Smooth muscle cell (in vitro differentiated cells): ENCODE measurements around the gene ANKRD33B. TPM values are rescaled to one million over a fixed set of nuclear protein-coding genes. Genes with fewer than 3 reads are reported as not detected.
"Not testable (repeated sequence)": the region's sequence is repeated elsewhere in the genome, so short reads cannot be mapped to it uniquely, and the experiment has no call there.

Experiments used
- DNase-seq: peaks from one replicate; lab custom pipeline; 2025; ENCODE audit not compliant: unreplicated experiment; lab: John Stamatoyannopoulos, UW
- H2AFZ ChIP-seq: fragments of 200-600 bp; sonication (generic); 2 replicates; pipeline ENCODE4 v1.6.0; 2016; ENCODE audit warnings: antibody characterized with exemption, low read depth, mild to moderate bottlenecking
- H3F3A ChIP-seq: fragments of 200-600 bp; sonication (generic); 2 replicates; pipeline ENCODE4 v1.6.0; 2017; ENCODE audit warnings: antibody characterized with exemption, low read depth
- H3K27ac ChIP-seq: fragments of 200-600 bp; sonication (generic); 2 replicates; pipeline ENCODE4 v1.5.1; 2016; ENCODE audit warnings: low read depth, mild to moderate bottlenecking
- H3K27me3 ChIP-seq: fragments of 200-600 bp; sonication (generic); 2 replicates; pipeline ENCODE4 v1.6.1; 2016; ENCODE audit warnings: low read depth, mild to moderate bottlenecking
- H3K36me3 ChIP-seq: fragments of 200-600 bp; sonication (generic); 2 replicates; pipeline ENCODE4 v1.5.1; 2016; ENCODE audit warnings: low read depth
- H3K4me1 ChIP-seq: fragments of 200-600 bp; sonication (generic); 2 replicates; pipeline ENCODE4 v1.5.1; 2016; ENCODE audit warnings: low read depth
- H3K4me2 ChIP-seq: fragments of 200-600 bp; sonication (generic); 2 replicates; pipeline ENCODE4 v1.6.0; 2016; ENCODE audit warnings: mild to moderate bottlenecking
- H3K4me3 ChIP-seq: fragments of 200-600 bp; sonication (generic); 2 replicates; pipeline ENCODE4 v1.5.1; 2016; ENCODE audit warnings: mild to moderate bottlenecking
- H3K79me2 ChIP-seq: fragments of 200-600 bp; sonication (generic); 2 replicates; pipeline ENCODE4 v1.6.0; 2016; ENCODE audit warnings: low read depth, mild to moderate bottlenecking
- H3K9ac ChIP-seq: fragments of 200-600 bp; sonication (generic); 2 replicates; pipeline ENCODE4 v1.6.0; 2016; ENCODE audit warnings: low read depth
- H3K9me3 ChIP-seq: fragments of 200-600 bp; sonication (generic); replicated peaks from 2 replicates; pipeline ENCODE4 v1.5.1; 2016; ENCODE audit warnings: low read depth
- H4K20me1 ChIP-seq: fragments of 200-600 bp; sonication (generic); 2 replicates; pipeline ENCODE4 v1.6.0; 2016; ENCODE audit warnings: low read depth
- CTCF ChIP-seq: fragments of 200-600 bp; sonication (generic); IDR thresholded peaks from 2 replicates; pipeline ENCODE4 v1.5.1; 2017; ENCODE audit warnings: borderline replicate concordance, mild to moderate bottlenecking, antibody characterized with exemption; ENCODE audit not compliant: insufficient read depth, poor library complexity, severe bottlenecking
- WGBS: methylation state at CpG from one replicate; pipeline ENCODE4 v1.1.7; 2016; ENCODE audit warnings: low lambda C conversion rate; 5-methylcytosine and 5-hydroxymethylcytosine counted together
- polyA plus RNA-seq: library from polyadenylated mRNA; unstranded; fragments of >200 nt; fragmentation: Nextera tagmentation; extraction: Ambion mirVana; gene quantifications from 2 replicates; pipeline ENCODE4 v1.2.1, GENCODE V29; 2016
- total RNA-seq: library from RNA; depleted of rRNA; stranded (reverse); fragments of >200 nt; gene quantifications from 2 replicates; pipeline ENCODE4 v1.2.3, GENCODE V29; 2014

ANKRD33B gene
- total and polyA plus RNA-seq, 2 experiments from 2014 or later: 1.2 to 2.2 TPM

GRCh38 chr5:10628601-10629000, 64.7 kb downstream of the ANKRD33B start:
- H3K9ac ChIP-seq: no peak overlapping the region
- no peak for DNase-seq
- no peaks in the 10 kb centered on the region for H3K27me3 ChIP-seq
- no peaks in the 10 kb centered on the region for H4K20me1 ChIP-seq
- 98% methylated on average over 7 of the region's 7 CpGs for WGBS
- H3K4me1 ChIP-seq: no peaks in the 10 kb centered on the region
- TF ChIP-seq CTCF: no peak
- H3K9me3 ChIP-seq: no peaks in the 10 kb centered on the region
- no peaks in the 10 kb centered on the region for H3K79me2 ChIP-seq
- no peaks in the 10 kb centered on the region for H3F3A ChIP-seq
- H2AFZ ChIP-seq: no peak overlapping the region
- H3K36me3 ChIP-seq: no peaks in the 10 kb centered on the region
- no peak overlapping the region for H3K27ac ChIP-seq
- no peak overlapping the region for H3K4me3 ChIP-seq
- H3K4me2 ChIP-seq: no peak overlapping the region

GRCh38 chr5:10629682-10630081, 65.8 kb downstream of the ANKRD33B start:
- Histone ChIP-seq H3K4me3 (no peak overlapping the region), H3K79me2 (no peaks in the 10 kb centered on the region)

GRCh38 chr5:10630126-10630525, 66.3 kb downstream of the ANKRD33B start:
- no peak overlapping the region for H3K27ac ChIP-seq
- no peaks in the 10 kb centered on the region for H3F3A ChIP-seq
- no peaks in the 10 kb centered on the region for H3K9me3 ChIP-seq
- no peaks in the 10 kb centered on the region for H3K36me3 ChIP-seq
- no peak overlapping the region for H3K9ac ChIP-seq
- no peaks in the 10 kb centered on the region for H3K4me1 ChIP-seq
- H3K4me3 ChIP-seq: no peak overlapping the region
- no peak for TF ChIP-seq CTCF
- H3K27me3 ChIP-seq: no peaks in the 10 kb centered on the region
- no peak overlapping the region for H2AFZ ChIP-seq
- DNase-seq: no peak
- no peaks in the 10 kb centered on the region for H3K79me2 ChIP-seq
- peaks cover 2% of the 10 kb centered on the region for H4K20me1 ChIP-seq
- no peak overlapping the region for H3K4me2 ChIP-seq
- 85% methylated on average over 5 of the region's 5 CpGs for WGBS

More at GRCh38 chr5:10629682-10630081, 65.8 kb downstream of the ANKRD33B start:
- H3F3A ChIP-seq: no peaks in the 10 kb centered on the region
- TF ChIP-seq CTCF: no peak
- no peaks in the 10 kb centered on the region for H3K9me3 ChIP-seq
- no peak overlapping the region for H3K9ac ChIP-seq
- no peaks in the 10 kb centered on the region for H3K4me1 ChIP-seq
- no peaks in the 10 kb centered on the region for H3K36me3 ChIP-seq
- H3K27me3 ChIP-seq: no peaks in the 10 kb centered on the region
- H3K4me2 ChIP-seq: no peak overlapping the region
- no peaks in the 10 kb centered on the region for H4K20me1 ChIP-seq
- no peak overlapping the region for H3K27ac ChIP-seq
- no peak for DNase-seq
- no peak overlapping the region for H2AFZ ChIP-seq
- WGBS: 97% methylated on average over 5 of the region's 5 CpGs

GRCh38 chr5:10630744-10631143, 66.9 kb downstream of the ANKRD33B start:
- H3F3A ChIP-seq, H3K27me3 ChIP-seq, H2AFZ ChIP-seq, H3K4me2 ChIP-seq, H3K36me3 ChIP-seq, H3K27ac ChIP-seq, H3K4me3 ChIP-seq, H3K9ac ChIP-seq, DNase-seq, H3K9me3 ChIP-seq, H3K4me1 ChIP-seq, H4K20me1 ChIP-seq, H3K79me2 ChIP-seq: not testable (repeated sequence)
- 93% methylated on average over 4 of the region's 4 CpGs for WGBS
